ENCODE results near the gene MYO7A. TPM values are rescaled to one million over a fixed set of nuclear protein-coding genes. Genes with fewer than 3 reads are reported as not detected.

MYO7A gene
- total and polyA plus RNA-seq, 2 experiments from 2014 or later = 9.8 to 10.1 TPM

DNA sequence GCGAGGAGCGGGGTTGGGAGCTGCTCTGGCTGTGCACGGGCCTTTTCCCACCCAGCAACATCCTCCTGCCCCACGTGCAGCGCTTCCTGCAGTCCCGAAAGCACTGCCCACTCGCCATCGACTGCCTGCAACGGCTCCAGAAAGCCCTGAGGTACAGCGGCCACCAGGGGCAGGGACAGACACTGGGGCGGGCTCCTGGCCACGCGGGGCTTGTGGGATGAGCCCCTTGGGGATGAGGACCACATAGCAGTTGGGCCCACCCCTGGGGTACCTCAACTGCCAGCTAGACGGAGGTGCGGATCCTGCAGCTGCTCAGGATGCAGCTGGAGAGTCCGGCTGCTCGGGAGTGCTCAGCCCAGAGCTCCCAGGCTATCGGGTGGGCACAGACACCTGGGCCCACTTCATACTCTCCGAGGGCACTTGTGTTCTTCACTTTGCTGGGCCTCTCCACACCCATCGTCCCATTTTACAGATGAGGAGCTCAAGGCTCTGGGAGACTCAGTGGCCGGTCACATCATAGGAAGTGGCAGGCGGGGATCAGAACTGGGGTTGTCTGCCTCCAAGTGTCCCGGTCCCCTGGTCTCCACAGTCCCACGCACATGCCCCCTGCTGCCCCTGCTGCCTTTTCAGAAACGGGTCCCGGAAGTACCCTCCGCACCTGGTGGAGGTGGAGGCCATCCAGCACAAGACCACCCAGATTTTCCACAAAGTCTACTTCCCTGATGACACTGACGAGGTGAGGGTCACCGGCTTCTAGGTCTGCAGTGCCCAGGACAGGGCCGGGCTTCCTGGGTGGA, 77.6 kb downstream of the MYO7A start:
- Histone ChIP-seq H3K27ac (no peak overlapping the region), H3K36me3 (replicated peaks; ENCODE audit: insufficient read depth, low read depth) (no peaks in the 10 kb centered on the region), H3K27me3 (no peaks in the 10 kb centered on the region), H3K4me3 (no peak overlapping the region), H3K9me3 (ENCODE audit: low read depth) (no peaks in the 10 kb centered on the region), H3K4me2 (no peak overlapping the region), H3K79me2 (no peaks in the 10 kb centered on the region), H2AFZ (no peak overlapping the region), H3K9me2 (replicated peaks; ENCODE audit: insufficient read depth) (no peaks in the 10 kb centered on the region), H4K20me1 (ENCODE audit: insufficient read depth, poor library complexity, severe bottlenecking) (no peaks in the 10 kb centered on the region), H3K4me1 (ENCODE audit: insufficient read depth) (no peaks in the 10 kb centered on the region)
- WGBS (ENCODE audit: low lambda C conversion rate, missing lambda C conversion rate) = 90% methylated on average over 28 of the region's 30 CpGs
- TF ChIP-seq EZH2phosphoT487 (IDR thresholded peaks at IDR 0.05; ENCODE audit: low read depth, severe bottlenecking, unreplicated experiment) = no peak
- TF ChIP-seq, protein P1, sequence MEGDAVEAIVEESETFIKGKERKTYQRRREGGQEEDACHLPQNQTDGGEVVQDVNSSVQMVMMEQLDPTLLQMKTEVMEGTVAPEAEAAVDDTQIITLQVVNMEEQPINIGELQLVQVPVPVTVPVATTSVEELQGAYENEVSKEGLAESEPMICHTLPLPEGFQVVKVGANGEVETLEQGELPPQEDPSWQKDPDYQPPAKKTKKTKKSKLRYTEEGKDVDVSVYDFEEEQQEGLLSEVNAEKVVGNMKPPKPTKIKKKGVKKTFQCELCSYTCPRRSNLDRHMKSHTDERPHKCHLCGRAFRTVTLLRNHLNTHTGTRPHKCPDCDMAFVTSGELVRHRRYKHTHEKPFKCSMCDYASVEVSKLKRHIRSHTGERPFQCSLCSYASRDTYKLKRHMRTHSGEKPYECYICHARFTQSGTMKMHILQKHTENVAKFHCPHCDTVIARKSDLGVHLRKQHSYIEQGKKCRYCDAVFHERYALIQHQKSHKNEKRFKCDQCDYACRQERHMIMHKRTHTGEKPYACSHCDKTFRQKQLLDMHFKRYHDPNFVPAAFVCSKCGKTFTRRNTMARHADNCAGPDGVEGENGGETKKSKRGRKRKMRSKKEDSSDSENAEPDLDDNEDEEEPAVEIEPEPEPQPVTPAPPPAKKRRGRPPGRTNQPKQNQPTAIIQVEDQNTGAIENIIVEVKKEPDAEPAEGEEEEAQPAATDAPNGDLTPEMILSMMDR (IDR thresholded peaks at IDR 0.05; ENCODE audit: poor library complexity) = no peak
- no peak for TF ChIP-seq EZH2 (IDR thresholded peaks at IDR 0.05; ENCODE audit: borderline replicate concordance)
- DNase-seq (ENCODE audit: low spot score) = no peak

- 87% methylated on average over 12 of the region's 13 CpGs for whole genome bisulfite sequencing (ENCODE audit: low lambda C conversion rate, missing lambda C conversion rate)
- no peaks in the 10 kb centered on the region for H4K20me1 ChIP-seq (ENCODE audit: insufficient read depth, poor library complexity, severe bottlenecking)
Observed at GRCh38 chr11:77206264-77207018, 78.4 kb downstream of the MYO7A start.

DNA sequence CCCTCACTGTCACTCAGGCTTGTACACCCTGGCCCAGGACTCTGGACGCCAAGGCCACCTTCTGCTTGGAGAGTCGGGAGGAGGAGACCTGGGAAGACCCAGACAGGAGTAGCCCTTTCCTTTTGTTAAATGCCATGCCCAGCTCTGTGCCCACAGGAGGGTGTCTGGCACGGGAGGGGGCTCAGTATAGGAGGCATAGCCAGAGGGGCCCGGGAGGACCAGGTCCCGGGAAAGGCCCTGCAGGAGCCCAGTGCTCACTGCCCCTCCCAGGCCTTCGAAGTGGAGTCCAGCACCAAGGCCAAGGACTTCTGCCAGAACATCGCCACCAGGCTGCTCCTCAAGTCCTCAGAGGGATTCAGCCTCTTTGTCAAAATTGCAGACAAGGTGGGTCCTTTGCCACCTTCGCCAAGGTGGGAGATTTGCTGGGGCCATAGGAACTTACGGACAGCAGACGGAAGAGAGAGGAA, 79.0 kb downstream of the MYO7A start:
- Histone ChIP-seq H2AFZ (no peak overlapping the region), H3K27ac (no peak overlapping the region), H3K27me3 (no peaks in the 10 kb centered on the region), H3K4me3 (no peak overlapping the region), H3K79me2 (no peaks in the 10 kb centered on the region), H3K4me1 (ENCODE audit: insufficient read depth) (no peaks in the 10 kb centered on the region), H3K4me2 (no peak overlapping the region), H4K20me1 (ENCODE audit: insufficient read depth, poor library complexity, severe bottlenecking) (no peaks in the 10 kb centered on the region), H3K9me2 (replicated peaks; ENCODE audit: insufficient read depth) (no peaks in the 10 kb centered on the region), H3K36me3 (replicated peaks; ENCODE audit: insufficient read depth, low read depth) (no peaks in the 10 kb centered on the region), H3K9me3 (ENCODE audit: low read depth) (no peaks in the 10 kb centered on the region)
- 91% methylated on average over 10 of the region's 10 CpGs for WGBS (ENCODE audit: low lambda C conversion rate, missing lambda C conversion rate)
- no peak for DNase-seq (ENCODE audit: low spot score)
- TF ChIP-seq EZH2phosphoT487 (IDR thresholded peaks at IDR 0.05; ENCODE audit: low read depth, severe bottlenecking, unreplicated experiment) (no peak), EZH2 (IDR thresholded peaks at IDR 0.05; ENCODE audit: borderline replicate concordance) (no peak)
- TF ChIP-seq, protein P1 (IDR thresholded peaks at IDR 0.05; ENCODE audit: poor library complexity) = no peak

More at GRCh38 chr11:77206264-77207018, 78.4 kb downstream of the MYO7A start:
- H3K27me3 ChIP-seq = no peaks in the 10 kb centered on the region
- TF ChIP-seq, protein P1 (IDR thresholded peaks at IDR 0.05; ENCODE audit: poor library complexity) = no peak
- no peak for TF ChIP-seq EZH2phosphoT487 (IDR thresholded peaks at IDR 0.05; ENCODE audit: low read depth, severe bottlenecking, unreplicated experiment)
- no peak for TF ChIP-seq EZH2 (IDR thresholded peaks at IDR 0.05; ENCODE audit: borderline replicate concordance)
- H2AFZ ChIP-seq = no peak overlapping the region
- DNase-seq (ENCODE audit: low spot score) = no peak
- H3K27ac ChIP-seq = no peak overlapping the region
- H3K4me3 ChIP-seq = no peak overlapping the region
- no peaks in the 10 kb centered on the region for H3K4me1 ChIP-seq (ENCODE audit: insufficient read depth)
- H3K79me2 ChIP-seq = no peaks in the 10 kb centered on the region
- H3K4me2 ChIP-seq = no peak overlapping the region
- no peaks in the 10 kb centered on the region for H3K9me3 ChIP-seq (ENCODE audit: low read depth)
- no peaks in the 10 kb centered on the region for H3K36me3 ChIP-seq (replicated peaks; ENCODE audit: insufficient read depth, low read depth)
- no peaks in the 10 kb centered on the region for H3K9me2 ChIP-seq (replicated peaks; ENCODE audit: insufficient read depth)

All from hepatocyte (in vitro differentiated cells).